H1 (cell line): Measurements from ENCODE around the gene BASP1. TPM values are rescaled to one million over a fixed set of nuclear protein-coding genes. Genes with fewer than 3 reads are reported as not detected.

Source experiments
- BRCA1 ChIP-seq: IDR thresholded peaks from 2 replicates; pipeline ENCODE4 v1.6.1; 2012; ENCODE audit warnings: low read depth, low read length, improper control_type of control experiment
- HDAC6 ChIP-seq: IDR thresholded peaks from one replicate; pipeline ENCODE4 v1.7.1; 2012; ENCODE audit warnings: low read depth, mild to moderate bottlenecking, inconsistent platforms, low read length, moderate library complexity
- MAFK ChIP-seq: IDR thresholded peaks from 2 replicates; pipeline ENCODE4 v1.6.1; 2012; ENCODE audit warnings: low read depth, mild to moderate bottlenecking, improper control_type of control experiment, low read length
- RBBP5 ChIP-seq: IDR thresholded peaks from 2 replicates; pipeline ENCODE4 v1.7.1; 2012; ENCODE audit warnings: low read depth, mild to moderate bottlenecking, inconsistent platforms, low read length, moderate library complexity, borderline replicate concordance
- polyA plus RNA-seq, 7 experiments: library from polyadenylated mRNA; depleted of rRNA in 3 of 7; stranded (reverse) in 5 of 7; unstranded in 2 of 7; fragments of >200 nt in 5 of 7; fragments of 200-250 nt in 2 of 7; gene quantifications; 1 replicate in 5 of 7; 2 replicates in 1 of 7; 4 replicates in 1 of 7; pipeline versions ENCODE4 v1.2.1 to v1.2.3, GENCODE V29; 2011 to 2013; ENCODE audit warnings: missing spikeins in 2 of 7, mixed read lengths in 2 of 7
- total RNA-seq: library from RNA; stranded (reverse); fragmentation: NEBNext Ultra II Directional; extraction: Animal tissue kit (Norgen Biotek cat#: 25700); gene quantifications from 2 replicates; pipeline ENCODE4 v1.2.1, GENCODE V29; 2021

BASP1 gene
- total and polyA plus RNA-seq, 2 of the 8 experiments (the other 6 are each of a cell fraction or from before 2014, with no cell fraction given): 95.2 to 104 TPM

DNA sequence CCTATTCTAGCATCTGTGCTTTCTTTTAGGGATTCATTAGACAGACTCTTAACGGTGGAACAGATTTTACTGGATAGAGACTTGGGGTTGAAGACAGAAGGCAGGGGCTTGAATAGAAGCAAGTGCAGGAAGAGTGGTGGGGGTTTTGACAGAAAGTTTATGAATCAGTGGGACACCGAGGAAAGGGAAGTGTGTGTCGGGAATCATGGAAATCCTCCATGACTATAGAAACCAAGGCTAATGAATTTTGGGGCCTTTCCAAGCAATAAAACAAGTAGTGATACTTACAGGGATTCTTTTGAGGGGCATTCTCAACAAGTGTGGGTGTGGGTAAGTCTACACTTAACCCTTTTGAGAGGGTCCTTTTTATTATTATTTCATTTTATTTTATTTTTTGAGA lies 12.8 kb downstream of the BASP1 start (continued):
- TF ChIP-seq HDAC6: no peak
- no peak for TF ChIP-seq RBBP5
- no peak for TF ChIP-seq BRCA1
- no peak for TF ChIP-seq MAFK
